ENCODE measurements around the gene IDUA. TPM values are rescaled to one million over a fixed set of nuclear protein-coding genes. Genes with fewer than 3 reads are reported as not detected.
A peak's percentile ranks its signal among the peaks of the same experiment; 100 is the strongest.

Gene IDUA
- total and polyA plus RNA-seq, 2 of the 4 experiments (the other 2 are of a cell fraction), result 0.72 to 12.5 TPM

DNA sequence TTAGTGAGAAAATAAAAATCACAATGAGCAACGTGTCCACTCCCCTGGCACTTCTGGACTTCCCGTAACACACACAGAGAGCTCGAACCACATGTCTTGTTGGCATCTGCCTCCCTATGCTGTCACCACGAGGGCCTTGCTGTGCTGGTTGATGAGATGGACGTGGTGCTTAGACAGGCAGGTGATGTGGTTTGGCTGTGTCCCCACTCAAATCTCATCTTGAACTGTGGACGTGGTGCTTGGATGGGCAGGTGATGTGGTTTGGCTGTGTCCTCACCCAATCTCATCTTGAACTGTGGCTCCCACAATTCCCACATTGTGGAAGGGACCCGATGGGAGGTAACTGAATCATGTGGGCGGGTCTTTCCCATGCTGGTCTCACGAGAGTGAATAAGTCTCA is 64.6 kb downstream of the IDUA start:
- Histone ChIP-seq H2AFZ (replicated peaks; ENCODE audit: low read length, poor library complexity) (no peak overlapping the region), H2AK9ac (replicated peaks; ENCODE audit: low read depth, low read length, poor library complexity) (no peak overlapping the region), H3K27ac (ENCODE audit: insufficient read depth, low read length) (no peak overlapping the region), H4K5ac (ENCODE audit: low read depth, low read length) (no peak overlapping the region), H3K9ac (ENCODE audit: low read depth, low read length) (no peak overlapping the region), H3K9me3 (ENCODE audit: control insufficient read depth, insufficient read depth, low read length) (0 out of 2 replicates have a peak, but pooled peaks cover 2% of the 10 kb centered on the region), H2BK5ac (ENCODE audit: low read depth, low read length, poor library complexity, severe bottlenecking) (no peak overlapping the region), H3K9me1 (ENCODE audit: insufficient read depth, low read length) (no peaks in the 10 kb centered on the region), H4K8ac (ENCODE audit: low read depth in 2 of 2, low read length in 2 of 2) (no peak overlapping the region), H3K18ac (ENCODE audit: low read depth, low read length) (no peak overlapping the region), H3K4me3 (ENCODE audit: insufficient read depth, low read depth, low read length) (no peak overlapping the region), H2AK5ac (ENCODE audit: low read depth, low read length) (peak overlapping the region; percentile 75; the same call in 1 of the 2 replicates), H3K27me3 (ENCODE audit: control insufficient read depth, insufficient read depth, low read length) (peaks cover 29% of the 10 kb centered on the region), H3K79me1 (ENCODE audit: low read depth in 1 of 2, low read length in 2 of 2) (no peaks in the 10 kb centered on the region), H4K91ac (ENCODE audit: insufficient read depth, low read depth, low read length) (no peak overlapping the region), H3K23ac (ENCODE audit: low read depth, low read length) (no peak overlapping the region), H3K4me1 (ENCODE audit: control insufficient read depth, insufficient read depth, low read length) (peaks cover 14% of the 10 kb centered on the region), H2BK120ac (ENCODE audit: low read depth, low read length) (no peak overlapping the region), H2BK15ac (ENCODE audit: low read depth, low read length) (no peak overlapping the region), H3K56ac (ENCODE audit: extremely low read depth, insufficient read depth, low read length) (no peak overlapping the region), H3K4ac (ENCODE audit: low read depth, low read length) (no peak overlapping the region), H3K36me3 (ENCODE audit: control insufficient read depth, insufficient read depth, low read length) (no peaks in the 10 kb centered on the region), H4K20me1 (ENCODE audit: insufficient read depth, low read length) (no peaks in the 10 kb centered on the region), H3K14ac (replicated peaks; ENCODE audit: low read depth, low read length) (0 out of 2 replicates have a peak overlapping the region, but pooled peaks have one; percentile 52), H3K4me2 (ENCODE audit: low read depth, low read length) (no peak overlapping the region), H2BK20ac (ENCODE audit: low read depth, low read length) (no peak overlapping the region)
- TF ChIP-seq CHD1 (IDR thresholded peaks at IDR 0.05; ENCODE audit: low read depth, low read length), result no peak
- no peak for TF ChIP-seq MXI1 (IDR thresholded peaks at IDR 0.05; ENCODE audit: borderline replicate concordance, low read depth, low read length)
- TF ChIP-seq, protein P1, sequence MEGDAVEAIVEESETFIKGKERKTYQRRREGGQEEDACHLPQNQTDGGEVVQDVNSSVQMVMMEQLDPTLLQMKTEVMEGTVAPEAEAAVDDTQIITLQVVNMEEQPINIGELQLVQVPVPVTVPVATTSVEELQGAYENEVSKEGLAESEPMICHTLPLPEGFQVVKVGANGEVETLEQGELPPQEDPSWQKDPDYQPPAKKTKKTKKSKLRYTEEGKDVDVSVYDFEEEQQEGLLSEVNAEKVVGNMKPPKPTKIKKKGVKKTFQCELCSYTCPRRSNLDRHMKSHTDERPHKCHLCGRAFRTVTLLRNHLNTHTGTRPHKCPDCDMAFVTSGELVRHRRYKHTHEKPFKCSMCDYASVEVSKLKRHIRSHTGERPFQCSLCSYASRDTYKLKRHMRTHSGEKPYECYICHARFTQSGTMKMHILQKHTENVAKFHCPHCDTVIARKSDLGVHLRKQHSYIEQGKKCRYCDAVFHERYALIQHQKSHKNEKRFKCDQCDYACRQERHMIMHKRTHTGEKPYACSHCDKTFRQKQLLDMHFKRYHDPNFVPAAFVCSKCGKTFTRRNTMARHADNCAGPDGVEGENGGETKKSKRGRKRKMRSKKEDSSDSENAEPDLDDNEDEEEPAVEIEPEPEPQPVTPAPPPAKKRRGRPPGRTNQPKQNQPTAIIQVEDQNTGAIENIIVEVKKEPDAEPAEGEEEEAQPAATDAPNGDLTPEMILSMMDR (conservative IDR thresholded peaks at IDR 0.05; ENCODE audit: low read depth, low read length), result no peak
- TF ChIP-seq, protein P2, sequence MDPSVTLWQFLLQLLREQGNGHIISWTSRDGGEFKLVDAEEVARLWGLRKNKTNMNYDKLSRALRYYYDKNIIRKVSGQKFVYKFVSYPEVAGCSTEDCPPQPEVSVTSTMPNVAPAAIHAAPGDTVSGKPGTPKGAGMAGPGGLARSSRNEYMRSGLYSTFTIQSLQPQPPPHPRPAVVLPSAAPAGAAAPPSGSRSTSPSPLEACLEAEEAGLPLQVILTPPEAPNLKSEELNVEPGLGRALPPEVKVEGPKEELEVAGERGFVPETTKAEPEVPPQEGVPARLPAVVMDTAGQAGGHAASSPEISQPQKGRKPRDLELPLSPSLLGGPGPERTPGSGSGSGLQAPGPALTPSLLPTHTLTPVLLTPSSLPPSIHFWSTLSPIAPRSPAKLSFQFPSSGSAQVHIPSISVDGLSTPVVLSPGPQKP (IDR thresholded peaks at IDR 0.05; ENCODE audit: borderline replicate concordance, low read depth, low read length), result no peak
- no peak for TF ChIP-seq RCOR1 (IDR thresholded peaks at IDR 0.05; ENCODE audit: insufficient replicate concordance, low read length)
- no peak for TF ChIP-seq SMC3 (IDR thresholded peaks at IDR 0.05; ENCODE audit: low read depth, low read length)
- no peak for TF ChIP-seq RAD21 (IDR thresholded peaks at IDR 0.05; ENCODE audit: low read length)
- TF ChIP-seq MAZ (IDR thresholded peaks at IDR 0.05; ENCODE audit: borderline replicate concordance, low read depth, low read length), result no peak
- TF ChIP-seq POLR2A (IDR thresholded peaks at IDR 0.05; ENCODE audit: low read depth, low read length), result no peak
- TF ChIP-seq RFX5 (IDR thresholded peaks at IDR 0.05; ENCODE audit: low read depth, low read length), result no peak
- TF ChIP-seq, protein P3, sequence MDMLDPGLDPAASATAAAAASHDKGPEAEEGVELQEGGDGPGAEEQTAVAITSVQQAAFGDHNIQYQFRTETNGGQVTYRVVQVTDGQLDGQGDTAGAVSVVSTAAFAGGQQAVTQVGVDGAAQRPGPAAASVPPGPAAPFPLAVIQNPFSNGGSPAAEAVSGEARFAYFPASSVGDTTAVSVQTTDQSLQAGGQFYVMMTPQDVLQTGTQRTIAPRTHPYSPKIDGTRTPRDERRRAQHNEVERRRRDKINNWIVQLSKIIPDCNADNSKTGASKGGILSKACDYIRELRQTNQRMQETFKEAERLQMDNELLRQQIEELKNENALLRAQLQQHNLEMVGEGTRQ (IDR thresholded peaks at IDR 0.05; ENCODE audit: low read depth, low read length), result no peak
- TF ChIP-seq NFE2L2 (IDR thresholded peaks at IDR 0.05; ENCODE audit: low read depth, low read length), result no peak
- TF ChIP-seq BHLHE40 (IDR thresholded peaks at IDR 0.05; ENCODE audit: low read depth, low read length), result no peak
- TF ChIP-seq CEBPB (IDR thresholded peaks at IDR 0.05; ENCODE audit: low read depth, low read length), result no peak
- TF ChIP-seq FOS (IDR thresholded peaks at IDR 0.05; ENCODE audit: low read depth, low read length), result no peak
- no peak for TF ChIP-seq MAFK (IDR thresholded peaks at IDR 0.05; ENCODE audit: low read depth, low read length)
- no peak for ATAC-seq (ENCODE audit: low read depth)
- intact Hi-C loops (cut with micrococcal nuclease) (no loop called here), in situ Hi-C loops (cut with MboI; ENCODE audit: low sequenced_read_pairs) (no loop called here), dilution Hi-C loops (cut with HindIII; ENCODE audit: low sequenced_read_pairs, unreplicated experiment) (no loop called here)
- 68% methylated on average over 3 of the region's 9 CpGs; no CpG with 5 or more reads in 1 of the 2 experiments for WGBS, 2 experiments (ENCODE audit: extremely low coverage in 2 of 2, insufficient read length in 1 of 2)
- ChIA-PET CTCF (no interaction called here), POLR2A (ENCODE audit: unreplicated experiment) (no interaction called here)
- DNase-seq, result no peak
- no TSS peak for BruUV-seq (replicated peaks)
